ENCODE data around the gene C2CD4D.
A peak's percentile ranks its signal among the peaks of the same experiment; 100 is the strongest.

Gene C2CD4D

GRCh38 chr1:151822404-151822803 is 17.2 kb downstream of the C2CD4D start:
- no peak for DNase-seq (ENCODE audit: low read depth in 2 of 2)
- no peak for TF ChIP-seq CTCF (IDR thresholded peaks at IDR 0.05; ENCODE audit: low read depth, low read length)
- no peak overlapping the region for H3K4me3 ChIP-seq (replicated peaks in 1 of 2; ENCODE audit: low read depth in 2 of 2, low read length in 2 of 2)

- H3K4me3 ChIP-seq (replicated peaks in 1 of 2; ENCODE audit: low read depth in 2 of 2, low read length in 2 of 2), result no peak overlapping the region
- TF ChIP-seq CTCF (IDR thresholded peaks at IDR 0.05; ENCODE audit: low read depth, low read length), result no peak
- no peak for DNase-seq (ENCODE audit: low read depth in 2 of 2)
Observed at GRCh38 chr1:151820940-151821339, 18.7 kb downstream of the C2CD4D start.

GRCh38 chr1:151819976-151820623 is 19.5 kb downstream of the C2CD4D start:
- no peak for TF ChIP-seq CTCF (IDR thresholded peaks at IDR 0.05; ENCODE audit: low read depth, low read length)
- no peak overlapping the region for H3K4me3 ChIP-seq (replicated peaks in 1 of 2; ENCODE audit: low read depth in 2 of 2, low read length in 2 of 2)
- DNase-seq (ENCODE audit: low read depth in 2 of 2), result peak in 1 of 2 donors; percentile 26

- no peak for DNase-seq (ENCODE audit: low read depth in 2 of 2)
- no peak for TF ChIP-seq CTCF (IDR thresholded peaks at IDR 0.05; ENCODE audit: low read depth, low read length)
- no peak overlapping the region for H3K4me3 ChIP-seq (replicated peaks in 1 of 2; ENCODE audit: low read depth in 2 of 2, low read length in 2 of 2)
Observed at GRCh38 chr1:151819227-151819835, 20.3 kb downstream of the C2CD4D start.

- no peak overlapping the region for H3K4me3 ChIP-seq (replicated peaks in 1 of 2; ENCODE audit: low read depth in 2 of 2, low read length in 2 of 2)
- no peak for TF ChIP-seq CTCF (IDR thresholded peaks at IDR 0.05; ENCODE audit: low read depth, low read length)
- no peak for DNase-seq (ENCODE audit: low read depth in 2 of 2)
Observed at GRCh38 chr1:151817353-151817730, 22.3 kb downstream of the C2CD4D start.

- H3K4me3 ChIP-seq (replicated peaks in 1 of 2; ENCODE audit: low read depth in 2 of 2, low read length in 2 of 2), result no peak overlapping the region
- no peak for DNase-seq (ENCODE audit: low read depth in 2 of 2)
- TF ChIP-seq CTCF (IDR thresholded peaks at IDR 0.05; ENCODE audit: low read depth, low read length), result no peak
Observed at GRCh38 chr1:151816548-151817352, 22.9 kb downstream of the C2CD4D start.

Data from cardiac fibroblast (primary cell).